ENCODE results near the gene MEIS1. TPM values are rescaled to one million over a fixed set of nuclear protein-coding genes. Genes with fewer than 3 reads are reported as not detected.

The MEIS1 gene
- total and polyA plus RNA-seq, 7 experiments from 2014 or later: 0.05 to 5.6 (median 0.56) TPM; not detected in 4

DNA sequence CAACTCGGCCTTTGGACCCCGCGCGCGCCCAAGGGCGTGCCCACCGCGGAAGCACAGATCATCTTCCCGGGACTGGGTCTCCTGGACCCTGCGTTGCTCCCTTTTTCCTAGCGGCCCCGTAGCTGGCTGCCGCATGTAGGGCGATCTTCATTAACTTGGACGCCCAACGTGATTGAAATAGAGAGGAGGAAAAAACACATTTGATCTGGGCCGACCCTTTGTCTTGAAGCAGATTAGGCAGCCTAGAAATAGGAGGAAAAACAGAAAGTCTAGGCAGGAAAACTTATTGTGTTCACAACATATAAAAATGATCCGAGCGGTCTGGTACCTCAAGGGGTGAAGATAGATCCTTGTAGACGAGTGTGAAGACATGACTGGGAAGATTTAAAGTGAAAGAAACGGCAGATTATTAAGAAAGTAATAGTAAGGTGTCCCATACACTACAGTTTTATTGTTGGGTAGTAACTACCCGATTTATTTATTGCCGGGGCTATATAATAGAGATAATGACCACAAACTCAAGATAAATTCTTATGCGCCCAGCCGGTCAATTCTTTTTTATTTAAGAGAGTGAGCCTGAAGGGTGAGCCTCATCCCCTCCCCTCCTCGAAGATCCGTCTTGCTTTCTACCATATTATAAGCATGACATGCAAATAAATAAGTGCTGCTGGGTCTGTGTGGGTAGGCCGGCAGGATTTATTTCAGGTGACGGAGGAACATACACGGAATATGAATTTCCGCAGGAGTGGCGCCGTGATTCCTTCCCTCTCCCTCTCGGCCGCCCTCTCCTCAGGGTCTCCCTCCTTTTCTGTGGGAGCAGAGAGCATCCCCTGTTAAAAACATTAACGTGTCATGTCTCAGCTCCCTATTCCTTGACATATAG, 147.4 kb downstream of the MEIS1 start:
- no peak for ATAC-seq
- ChIA-PET POLR2A (no interaction called here), CTCF (no interaction called here)
- Histone ChIP-seq H3K27ac (ENCODE audit: low read depth, low read length) (no peak overlapping the region), H3K4me3 (ENCODE audit: low read length) (no peak overlapping the region), H3K9me3 (ENCODE audit: control insufficient read depth in 2 of 3, low read length in 3 of 3) (no peaks in the 10 kb centered on the region), H3K36me3 (ENCODE audit: control insufficient read depth in 2 of 3, insufficient read depth in 3 of 3, low read length in 3 of 3) (no peaks in the 10 kb centered on the region), H3K27me3 (ENCODE audit: control insufficient read depth in 2 of 2, insufficient read depth in 2 of 2, low read length in 2 of 2) (peaks cover 0 to 4% of the 10 kb centered on the region in 2 donors), H3K4me1 (ENCODE audit: control insufficient read depth in 2 of 2, insufficient read depth in 2 of 2, low read length in 2 of 2) (no peaks in the 10 kb centered on the region)
- Mint-ChIP-seq H3K4me1 (peaks cover 0 to 8% (median 6%) of the 10 kb centered on the region in 7 donors), H3K27ac (no peak overlapping the region), H3K27me3 (peaks cover 41 to 48% (median 44%) of the 10 kb centered on the region in 5 donors), H3K9me3 (peaks cover 0 to 19% (median 3%) of the 10 kb centered on the region in 11 donors), H3K4me3 (no peak overlapping the region), H3K36me3 (peaks cover 0 to 6% (median 0%) of the 10 kb centered on the region in 5 donors)
- intact Hi-C loops (cut with micrococcal nuclease): no loop called here
- no peak for DNase-seq

- peaks cover 0 to 19% (median 3%) of the 10 kb centered on the region in 11 donors for H3K9me3 Mint-ChIP-seq
- no peak overlapping the region for H3K4me3 Mint-ChIP-seq
- H3K9me3 ChIP-seq (ENCODE audit: control insufficient read depth in 2 of 3, low read length in 3 of 3): no peaks in the 10 kb centered on the region
- intact Hi-C loops (cut with micrococcal nuclease): no loop called here
- peaks cover 0 to 6% (median 6%) of the 10 kb centered on the region in 7 donors for H3K4me1 Mint-ChIP-seq
- H3K27me3 Mint-ChIP-seq: peaks cover 33 to 40% (median 36%) of the 10 kb centered on the region in 5 donors
- no peak overlapping the region for H3K27ac ChIP-seq (ENCODE audit: low read depth, low read length)
- no peak for DNase-seq
- peaks cover 0 to 4% of the 10 kb centered on the region in 2 donors for H3K27me3 ChIP-seq (ENCODE audit: control insufficient read depth in 2 of 2, insufficient read depth in 2 of 2, low read length in 2 of 2)
- H3K4me1 ChIP-seq (ENCODE audit: control insufficient read depth in 2 of 2, insufficient read depth in 2 of 2, low read length in 2 of 2): no peaks in the 10 kb centered on the region
- H3K36me3 Mint-ChIP-seq: peaks cover 0 to 6% (median 0%) of the 10 kb centered on the region in 5 donors
- no peaks in the 10 kb centered on the region for H3K36me3 ChIP-seq (ENCODE audit: control insufficient read depth in 2 of 3, insufficient read depth in 3 of 3, low read length in 3 of 3)
- no peak for ATAC-seq
- POLR2A ChIA-PET: no interaction called here
- H3K4me3 ChIP-seq (ENCODE audit: low read length): no peak overlapping the region
- CTCF ChIA-PET: no interaction called here
- H3K27ac Mint-ChIP-seq: no peak overlapping the region
Measured at GRCh38 chr2:66582987-66583880, 148.3 kb downstream of the MEIS1 start.

DNA sequence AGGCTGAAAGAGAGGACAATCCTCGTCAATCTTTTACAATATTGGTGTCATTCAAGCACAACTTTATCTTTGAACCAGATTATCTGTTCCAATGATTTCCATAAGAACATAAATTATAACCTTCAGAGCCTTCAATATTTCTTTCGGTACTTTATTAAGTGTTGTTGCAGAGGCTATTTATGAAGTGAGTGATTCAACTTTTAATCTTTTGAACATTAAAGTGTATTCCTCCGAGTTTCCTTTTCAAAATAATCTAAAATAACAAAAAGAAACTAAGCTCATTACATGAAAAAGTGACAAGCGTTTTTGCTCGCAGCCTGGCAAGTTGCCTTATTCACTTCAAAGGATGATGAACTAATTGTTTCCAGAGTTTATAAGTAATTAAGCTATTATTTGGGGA, 149.0 kb downstream of the MEIS1 start:
- DNase-seq: no peak
- POLR2A ChIA-PET: no interaction called here

DNA sequence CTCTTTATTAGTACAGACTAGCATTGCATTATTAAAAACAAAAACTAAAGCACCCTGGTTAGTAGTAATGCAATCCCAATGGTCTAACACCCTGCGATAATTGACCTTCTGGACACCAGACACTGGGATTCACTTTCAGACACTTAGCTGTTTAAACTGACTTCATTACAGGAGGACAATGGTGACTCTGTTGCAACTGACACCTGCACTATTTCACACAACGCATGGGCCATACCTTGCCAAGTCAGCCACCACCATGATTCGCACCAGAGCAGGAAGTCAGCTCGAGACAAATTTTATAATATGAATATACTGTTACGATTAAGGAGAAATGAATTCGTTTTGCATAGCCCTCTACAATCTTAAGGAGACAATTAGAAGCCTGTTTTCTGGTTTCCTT, 150.7 kb downstream of the MEIS1 start:
- no peak overlapping the region for H3K27ac Mint-ChIP-seq
- no peak for ATAC-seq
- peaks cover 10 to 19% (median 14%) of the 10 kb centered on the region in 5 donors for H3K27me3 Mint-ChIP-seq
- H3K4me1 Mint-ChIP-seq: peaks cover 0 to 6% (median 5%) of the 10 kb centered on the region in 7 donors
- no peak overlapping the region for H3K4me3 ChIP-seq (ENCODE audit: low read length)
- H3K9me3 Mint-ChIP-seq: peaks cover 0 to 15% (median 2%) of the 10 kb centered on the region in 11 donors
- ChIA-PET CTCF (no interaction called here), POLR2A (no interaction called here)
- H3K36me3 Mint-ChIP-seq: peaks cover 0 to 4% (median 0%) of the 10 kb centered on the region in 5 donors
- H3K9me3 ChIP-seq (ENCODE audit: control insufficient read depth in 2 of 3, low read length in 3 of 3): no peaks in the 10 kb centered on the region
- no peaks in the 10 kb centered on the region for H3K36me3 ChIP-seq (ENCODE audit: control insufficient read depth in 2 of 3, insufficient read depth in 3 of 3, low read length in 3 of 3)
- H3K4me3 Mint-ChIP-seq: no peak overlapping the region
- intact Hi-C loops (cut with micrococcal nuclease): no loop called here
- no peaks in the 10 kb centered on the region for H3K4me1 ChIP-seq (ENCODE audit: control insufficient read depth in 2 of 2, insufficient read depth in 2 of 2, low read length in 2 of 2)
- no peak overlapping the region for H3K27ac ChIP-seq (ENCODE audit: low read depth, low read length)
- DNase-seq: no peak
- peaks cover 0 to 4% of the 10 kb centered on the region in 2 donors for H3K27me3 ChIP-seq (ENCODE audit: control insufficient read depth in 2 of 2, insufficient read depth in 2 of 2, low read length in 2 of 2)

More for the DNA sequence above, 149.0 kb downstream of the MEIS1 start:
- Histone ChIP-seq H3K36me3 (ENCODE audit: control insufficient read depth in 2 of 3, insufficient read depth in 3 of 3, low read length in 3 of 3) (no peaks in the 10 kb centered on the region), H3K9me3 (ENCODE audit: control insufficient read depth in 2 of 3, low read length in 3 of 3) (no peaks in the 10 kb centered on the region), H3K27ac (ENCODE audit: low read depth, low read length) (no peak overlapping the region), H3K4me1 (ENCODE audit: control insufficient read depth in 2 of 2, insufficient read depth in 2 of 2, low read length in 2 of 2) (no peaks in the 10 kb centered on the region), H3K27me3 (ENCODE audit: control insufficient read depth in 2 of 2, insufficient read depth in 2 of 2, low read length in 2 of 2) (peaks cover 0 to 4% of the 10 kb centered on the region in 2 donors), H3K4me3 (ENCODE audit: low read length) (no peak overlapping the region)
- no peak overlapping the region for H3K27ac Mint-ChIP-seq
- intact Hi-C loops (cut with micrococcal nuclease): no loop called here
- H3K36me3 Mint-ChIP-seq: peaks cover 0 to 6% (median 0%) of the 10 kb centered on the region in 5 donors
- ATAC-seq: no peak
- CTCF ChIA-PET: no interaction called here
- H3K9me3 Mint-ChIP-seq: peaks cover 0 to 19% (median 3%) of the 10 kb centered on the region in 11 donors
- H3K27me3 Mint-ChIP-seq: peaks cover 27 to 34% (median 30%) of the 10 kb centered on the region in 5 donors
- H3K4me3 Mint-ChIP-seq: no peak overlapping the region
- peaks cover 0 to 6% (median 6%) of the 10 kb centered on the region in 7 donors for H3K4me1 Mint-ChIP-seq

GRCh38 chr2:66587216-66587615, 152.3 kb downstream of the MEIS1 start:
- Histone ChIP-seq H3K4me1 (ENCODE audit: control insufficient read depth in 2 of 2, insufficient read depth in 2 of 2, low read length in 2 of 2) (no peaks in the 10 kb centered on the region), H3K4me3 (ENCODE audit: low read length) (no peak overlapping the region), H3K27ac (ENCODE audit: low read depth, low read length) (no peak overlapping the region), H3K27me3 (ENCODE audit: control insufficient read depth in 2 of 2, insufficient read depth in 2 of 2, low read length in 2 of 2) (peaks cover 0 to 4% of the 10 kb centered on the region in 2 donors), H3K36me3 (ENCODE audit: control insufficient read depth in 2 of 3, insufficient read depth in 3 of 3, low read length in 3 of 3) (no peaks in the 10 kb centered on the region), H3K9me3 (ENCODE audit: control insufficient read depth in 2 of 3, low read length in 3 of 3) (no peaks in the 10 kb centered on the region)
- peaks cover 4 to 12% (median 8%) of the 10 kb centered on the region in 5 donors for H3K27me3 Mint-ChIP-seq
- intact Hi-C loops (cut with micrococcal nuclease): no loop called here
- no peak overlapping the region for H3K27ac Mint-ChIP-seq
- H3K4me1 Mint-ChIP-seq: no peaks in the 10 kb centered on the region
- H3K9me3 Mint-ChIP-seq: peaks cover 0 to 11% (median 0%) of the 10 kb centered on the region in 11 donors
- ChIA-PET POLR2A (no interaction called here), CTCF (no interaction called here)
- H3K36me3 Mint-ChIP-seq: no peaks in the 10 kb centered on the region
- DNase-seq: no peak
- no peak overlapping the region for H3K4me3 Mint-ChIP-seq
- no peak for ATAC-seq

- Histone ChIP-seq H3K4me1 (ENCODE audit: control insufficient read depth in 2 of 2, insufficient read depth in 2 of 2, low read length in 2 of 2) (no peaks in the 10 kb centered on the region), H3K27me3 (ENCODE audit: control insufficient read depth in 2 of 2, insufficient read depth in 2 of 2, low read length in 2 of 2) (no peaks in the 10 kb centered on the region), H3K36me3 (ENCODE audit: control insufficient read depth in 2 of 3, insufficient read depth in 3 of 3, low read length in 3 of 3) (no peaks in the 10 kb centered on the region), H3K9me3 (ENCODE audit: control insufficient read depth in 2 of 3, low read length in 3 of 3) (no peaks in the 10 kb centered on the region), H3K4me3 (ENCODE audit: low read length) (no peak overlapping the region), H3K27ac (ENCODE audit: low read depth, low read length) (no peak overlapping the region)
- Mint-ChIP-seq H3K9me3 (peaks cover 0 to 12% (median 0%) of the 10 kb centered on the region in 11 donors), H3K4me3 (no peak overlapping the region), H3K27me3 (peaks cover 0 to 5% (median 0%) of the 10 kb centered on the region in 5 donors), H3K36me3 (no peaks in the 10 kb centered on the region), H3K4me1 (no peaks in the 10 kb centered on the region), H3K27ac (no peak overlapping the region)
- intact Hi-C loops (cut with micrococcal nuclease): no loop called here
- CTCF ChIA-PET: no interaction called here
- POLR2A ChIA-PET: no interaction called here
- DNase-seq: no peak
- no peak for ATAC-seq
Measured at GRCh38 chr2:66594001-66594400, 159.1 kb downstream of the MEIS1 start.

Measured in naive thymus-derived CD4-positive, alpha-beta T cell (primary cell).